Ascending aorta (tissue), 2 donors: ENCODE data around the gene ARHGAP26. TPM values are rescaled to one million over a fixed set of nuclear protein-coding genes. Genes with fewer than 3 reads are reported as not detected.

Experiments
- DNase-seq, 2 donors: peaks; one replicate each; pipeline ENCODE4 v3.0.0-alpha.2; 2019; ENCODE audit warnings: low spot score in 2 of 2
- H3K27ac ChIP-seq, 2 donors: fragments of 200-600 bp; sonication (generic); one replicate each; pipeline ENCODE4 v1.5.1; 2016 to 2017; ENCODE audit warnings: mild to moderate bottlenecking in 1 of 2
- H3K27me3 ChIP-seq: fragments of 200-600 bp; sonication (generic); one replicate; pipeline ENCODE4 v1.5.1; 2017
- H3K36me3 ChIP-seq, 2 donors: fragments of 200-600 bp; sonication (generic); one replicate each; pipeline ENCODE4 v1.5.1; 2016
- H3K4me1 ChIP-seq, 2 donors: fragments of 200-600 bp; sonication (generic); one replicate each; pipeline ENCODE4 v1.5.1; 2016 to 2017; ENCODE audit warnings: mild to moderate bottlenecking in 1 of 2
- H3K4me3 ChIP-seq, 2 donors: fragments of 200-600 bp; sonication (generic); one replicate each; pipeline ENCODE4 v1.5.1; 2016 to 2017; ENCODE audit warnings: mild to moderate bottlenecking in 1 of 2
- H3K9me3 ChIP-seq, 2 donors: fragments of 200-600 bp; sonication (generic); one replicate each; pipeline ENCODE4 v1.5.1; 2016
- intact Hi-C: fragments of 100-400 bp; cut with DNase I; formaldehyde crosslinking; loops from one replicate; pipeline ENCODE4 v1.15.1; 2023
- total RNA-seq: library from RNA; depleted of rRNA; stranded (reverse); fragments of >200 nt; gene quantifications from one replicate; pipeline ENCODE4 v1.1.0, GENCODE V29; 2016
- TF ChIP-seq, protein P1 (sequence below), 3 experiments: fragments of 200-600 bp in 2 of 3; fragments of 450-650 bp in 1 of 3; sonication (generic) in 2 of 3; IDR thresholded peaks; one replicate each; pipeline ENCODE4 v1.5.1; 2016 to 2019; ENCODE audit warnings: antibody characterized with exemption in 3 of 3, mild to moderate bottlenecking in 1 of 3, moderate library complexity in 1 of 3

Gene ARHGAP26
- total RNA-seq, 1 donor from 2014 or later = 34.9 TPM

GRCh38 chr5:142957528-142957927, 187.4 kb downstream of the ARHGAP26 start:
- intact Hi-C loops = no loop called here
- no peak overlapping the region for H3K27ac ChIP-seq
- H3K4me3 ChIP-seq = no peak overlapping the region
- no peaks in the 10 kb centered on the region for H3K27me3 ChIP-seq
- peaks cover 0 to 4% of the 10 kb centered on the region in 2 donors for H3K4me1 ChIP-seq
- no peaks in the 10 kb centered on the region for H3K9me3 ChIP-seq
- DNase-seq = no peak
- H3K36me3 ChIP-seq = no peaks in the 10 kb centered on the region
- TF ChIP-seq, protein P1, sequence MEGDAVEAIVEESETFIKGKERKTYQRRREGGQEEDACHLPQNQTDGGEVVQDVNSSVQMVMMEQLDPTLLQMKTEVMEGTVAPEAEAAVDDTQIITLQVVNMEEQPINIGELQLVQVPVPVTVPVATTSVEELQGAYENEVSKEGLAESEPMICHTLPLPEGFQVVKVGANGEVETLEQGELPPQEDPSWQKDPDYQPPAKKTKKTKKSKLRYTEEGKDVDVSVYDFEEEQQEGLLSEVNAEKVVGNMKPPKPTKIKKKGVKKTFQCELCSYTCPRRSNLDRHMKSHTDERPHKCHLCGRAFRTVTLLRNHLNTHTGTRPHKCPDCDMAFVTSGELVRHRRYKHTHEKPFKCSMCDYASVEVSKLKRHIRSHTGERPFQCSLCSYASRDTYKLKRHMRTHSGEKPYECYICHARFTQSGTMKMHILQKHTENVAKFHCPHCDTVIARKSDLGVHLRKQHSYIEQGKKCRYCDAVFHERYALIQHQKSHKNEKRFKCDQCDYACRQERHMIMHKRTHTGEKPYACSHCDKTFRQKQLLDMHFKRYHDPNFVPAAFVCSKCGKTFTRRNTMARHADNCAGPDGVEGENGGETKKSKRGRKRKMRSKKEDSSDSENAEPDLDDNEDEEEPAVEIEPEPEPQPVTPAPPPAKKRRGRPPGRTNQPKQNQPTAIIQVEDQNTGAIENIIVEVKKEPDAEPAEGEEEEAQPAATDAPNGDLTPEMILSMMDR (IDR thresholded peaks at IDR 0.05) = no peak

- no peak overlapping the region for H3K27ac ChIP-seq
- no peaks in the 10 kb centered on the region for H3K36me3 ChIP-seq
- intact Hi-C loops = no loop called here
- H3K9me3 ChIP-seq = no peaks in the 10 kb centered on the region
- DNase-seq = no peak
- H3K4me1 ChIP-seq = peaks cover 0 to 4% of the 10 kb centered on the region in 2 donors
- TF ChIP-seq, protein P1 (IDR thresholded peaks at IDR 0.05) = no peak
- no peak overlapping the region for H3K4me3 ChIP-seq
- H3K27me3 ChIP-seq = no peaks in the 10 kb centered on the region
Measured at GRCh38 chr5:142958944-142959682, 188.9 kb downstream of the ARHGAP26 start.

GRCh38 chr5:142959683-142960657, 189.8 kb downstream of the ARHGAP26 start:
- DNase-seq = no peak
- Histone ChIP-seq H3K4me1 (peaks cover 0 to 4% of the 10 kb centered on the region in 2 donors), H3K27me3 (no peaks in the 10 kb centered on the region), H3K9me3 (no peaks in the 10 kb centered on the region), H3K27ac (no peak overlapping the region), H3K4me3 (no peak overlapping the region), H3K36me3 (no peaks in the 10 kb centered on the region)
- intact Hi-C loops = no loop called here
- TF ChIP-seq, protein P1 (IDR thresholded peaks at IDR 0.05) = no peak

- TF ChIP-seq, protein P1 (IDR thresholded peaks at IDR 0.05) = no peak
- no peaks in the 10 kb centered on the region for H3K9me3 ChIP-seq
- no peaks in the 10 kb centered on the region for H3K36me3 ChIP-seq
- intact Hi-C loops = no loop called here
- H3K4me3 ChIP-seq = no peak overlapping the region
- DNase-seq = no peak
- H3K27me3 ChIP-seq = no peaks in the 10 kb centered on the region
- no peak overlapping the region for H3K27ac ChIP-seq
- H3K4me1 ChIP-seq = peaks cover 0 to 6% of the 10 kb centered on the region in 2 donors
Measured at GRCh38 chr5:142961440-142962173, 191.4 kb downstream of the ARHGAP26 start.

DNA sequence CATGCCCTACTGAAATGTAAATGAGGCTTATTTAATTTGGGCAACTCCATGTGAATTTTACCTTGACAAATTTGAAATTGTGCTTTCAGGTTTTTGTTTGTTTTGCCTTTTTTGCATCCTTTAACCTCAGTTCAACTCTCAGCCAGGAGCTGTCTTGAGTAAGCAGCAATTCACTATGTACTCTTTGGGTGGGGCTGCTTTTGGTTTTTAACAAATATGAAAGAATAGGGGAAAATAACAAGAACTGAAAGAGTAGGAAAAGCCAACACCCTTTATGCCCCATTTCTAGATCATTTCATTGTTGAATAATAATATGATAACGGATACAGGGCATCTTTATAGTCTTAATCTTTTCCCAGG, 192.0 kb downstream of the ARHGAP26 start:
- intact Hi-C loops = no loop called here
- no peak overlapping the region for H3K27ac ChIP-seq
- no peaks in the 10 kb centered on the region for H3K9me3 ChIP-seq
- no peaks in the 10 kb centered on the region for H3K27me3 ChIP-seq
- peaks cover 0 to 6% of the 10 kb centered on the region in 2 donors for H3K4me1 ChIP-seq
- no peak for DNase-seq
- TF ChIP-seq, protein P1 (IDR thresholded peaks at IDR 0.05) = no peak
- no peak overlapping the region for H3K4me3 ChIP-seq
- no peaks in the 10 kb centered on the region for H3K36me3 ChIP-seq
